ENCODE measurements around the gene CCR7.

DNA sequence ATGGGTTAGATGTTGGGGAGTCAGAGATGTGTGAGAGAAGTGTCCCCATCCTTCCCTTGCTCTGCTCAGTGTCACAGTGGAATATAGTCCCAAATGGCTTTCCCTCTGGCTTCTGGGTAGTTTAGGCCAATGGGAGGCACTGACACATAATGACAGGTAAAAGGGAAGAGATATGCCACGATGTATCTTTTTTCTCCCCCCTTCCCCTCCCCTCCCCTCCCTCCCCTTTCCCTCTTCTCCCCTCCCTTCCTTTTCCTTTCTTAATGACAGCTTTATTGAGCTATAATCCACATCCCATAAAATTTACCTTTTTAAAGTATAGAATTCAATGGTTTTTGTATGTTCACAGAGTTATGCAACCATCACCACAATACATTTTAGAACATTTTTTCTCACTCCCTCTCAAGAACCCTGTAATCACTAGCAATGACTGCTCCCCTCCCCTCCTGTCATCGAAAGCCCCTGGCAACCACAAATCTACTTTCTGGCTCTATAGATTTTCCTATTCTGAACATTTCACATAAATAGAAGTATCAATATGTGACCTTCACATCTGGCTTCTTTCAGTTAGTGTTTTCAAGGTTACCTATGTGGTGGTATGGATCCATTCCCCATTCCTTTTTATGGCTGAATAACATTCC is 617 bp upstream of the CCR7 start:
- TF ChIP-seq, protein P1, sequence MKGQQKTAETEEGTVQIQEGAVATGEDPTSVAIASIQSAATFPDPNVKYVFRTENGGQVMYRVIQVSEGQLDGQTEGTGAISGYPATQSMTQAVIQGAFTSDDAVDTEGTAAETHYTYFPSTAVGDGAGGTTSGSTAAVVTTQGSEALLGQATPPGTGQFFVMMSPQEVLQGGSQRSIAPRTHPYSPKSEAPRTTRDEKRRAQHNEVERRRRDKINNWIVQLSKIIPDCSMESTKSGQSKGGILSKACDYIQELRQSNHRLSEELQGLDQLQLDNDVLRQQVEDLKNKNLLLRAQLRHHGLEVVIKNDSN (IDR thresholded peaks at IDR 0.05): no peak
- no peak for TF ChIP-seq NFIC (IDR thresholded peaks at IDR 0.05)
- no peak for TF ChIP-seq RAD21 (IDR thresholded peaks at IDR 0.05; ENCODE audit: low read depth)
- no peak for TF ChIP-seq CEBPB (IDR thresholded peaks at IDR 0.05)
- TF ChIP-seq FOXM1 (IDR thresholded peaks at IDR 0.05; ENCODE audit: borderline replicate concordance, low read depth): no peak
- TF ChIP-seq CREB1 (IDR thresholded peaks at IDR 0.05; ENCODE audit: low read depth): no peak
- TF ChIP-seq EP300 (IDR thresholded peaks at IDR 0.05; ENCODE audit: borderline replicate concordance): no peak

Measured in Ishikawa (cell line).